GM12892 (cell line): Measurements from ENCODE around the gene UBE2L3.

Experiments used
- POLR2A ChIP-seq: IDR thresholded peaks from 2 replicates; pipeline ENCODE4 v1.6.1; 2011; ENCODE audit warnings: low read depth, low read length, control low read depth
- POLR2AphosphoS5 ChIP-seq: IDR thresholded peaks from 2 replicates; pipeline ENCODE4 v1.6.1; 2011; ENCODE audit warnings: low read depth, low read length, control low read depth
- TAF1 ChIP-seq: IDR thresholded peaks from 2 replicates; pipeline ENCODE4 v1.6.1; 2011; ENCODE audit warnings: low read depth, mild to moderate bottlenecking, control low read depth, low read length, borderline replicate concordance

GRCh38 chr22:21589396-21589795, 21.9 kb downstream of the UBE2L3 start:
- no peak for TF ChIP-seq POLR2A
- no peak for TF ChIP-seq POLR2AphosphoS5
- no peak for TF ChIP-seq TAF1
